H9 (cell line): Measurements from ENCODE around the gene KCTD21. TPM values are rescaled to one million over a fixed set of nuclear protein-coding genes. Genes with fewer than 3 reads are reported as not detected.
A peak's percentile ranks its signal among the peaks of the same experiment; 100 is the strongest.

Source experiments
- DNase-seq: peaks from one replicate; pipeline ENCODE4 v3.0.0-alpha.2; 2017
- H2AFZ ChIP-seq: one replicate; pipeline ENCODE4 v1.6.1; 2013; ENCODE audit warnings: mild to moderate bottlenecking, low read length, control low read depth, moderate library complexity
- H2AK5ac ChIP-seq: 2 replicates; pipeline ENCODE4 v1.6.1; 2013; ENCODE audit warnings: low read length, control low read depth, mixed read lengths; ENCODE audit not compliant: insufficient read length
- H2BK120ac ChIP-seq: one replicate; pipeline ENCODE4 v1.6.1; 2013; ENCODE audit warnings: low read depth, mild to moderate bottlenecking, low read length, control low read depth, inconsistent platforms; ENCODE audit not compliant: poor library complexity, severe bottlenecking
- H2BK12ac ChIP-seq: 2 replicates; pipeline ENCODE4 v1.6.1; 2013; ENCODE audit warnings: low read length, control low read depth, mixed read lengths, low read depth; ENCODE audit not compliant: insufficient read length
- H2BK15ac ChIP-seq: 2 replicates; pipeline ENCODE4 v1.6.1; 2013; ENCODE audit warnings: low read depth, low read length, control low read depth
- H2BK20ac ChIP-seq: one replicate; pipeline ENCODE4 v1.6.1; 2013; ENCODE audit warnings: low read depth, mild to moderate bottlenecking, low read length, control low read depth, inconsistent platforms; ENCODE audit not compliant: poor library complexity, severe bottlenecking
- H2BK5ac ChIP-seq: 2 replicates; pipeline ENCODE4 v1.6.1; 2013; ENCODE audit warnings: low read length, control low read depth, mixed read lengths; ENCODE audit not compliant: insufficient read length
- H3K14ac ChIP-seq: 2 replicates; pipeline ENCODE4 v1.6.1; 2013; ENCODE audit warnings: low read length, control low read depth; ENCODE audit not compliant: insufficient read depth
- H3K18ac ChIP-seq: 2 replicates; pipeline ENCODE4 v1.6.1; 2013; ENCODE audit warnings: low read depth, mild to moderate bottlenecking, mixed read lengths, low read length, control low read depth; ENCODE audit not compliant: insufficient read length
- H3K23ac ChIP-seq: 2 replicates; pipeline ENCODE4 v1.6.1; 2013; ENCODE audit warnings: low read length, control low read depth, mixed read lengths, low read depth; ENCODE audit not compliant: insufficient read length
- H3K23me2 ChIP-seq: 2 replicates; pipeline ENCODE4 v1.6.1; 2013; ENCODE audit warnings: low read depth, mild to moderate bottlenecking, mixed read lengths, low read length, control low read depth; ENCODE audit not compliant: insufficient read length, poor library complexity, severe bottlenecking
- H3K27ac ChIP-seq: 2 replicates; pipeline ENCODE4 v1.5.1; 2013; ENCODE audit warnings: low read length, control low read depth, mixed read lengths, low read depth; ENCODE audit not compliant: insufficient read length
- H3K27me3 ChIP-seq: 2 replicates; pipeline ENCODE4 v1.6.1; 2013; ENCODE audit warnings: low read length, control low read depth, inconsistent platforms; ENCODE audit not compliant: insufficient read depth
- H3K4ac ChIP-seq: 2 replicates; pipeline ENCODE4 v1.6.1; 2013; ENCODE audit warnings: low read depth, mild to moderate bottlenecking, control low read depth, inconsistent platforms, low read length, moderate library complexity
- H3K4me1 ChIP-seq: 2 replicates; pipeline ENCODE4 v1.6.1; 2013; ENCODE audit warnings: low read length, control low read depth, inconsistent platforms; ENCODE audit not compliant: insufficient read depth
- H3K4me2 ChIP-seq: 2 replicates; pipeline ENCODE4 v1.6.1; 2013; ENCODE audit warnings: low read length, control low read depth, mixed read lengths; ENCODE audit not compliant: insufficient read length, insufficient read depth
- H3K56ac ChIP-seq: 2 replicates; pipeline ENCODE4 v1.6.1; 2013; ENCODE audit warnings: low read depth, mild to moderate bottlenecking, mixed read lengths, low read length, control low read depth; ENCODE audit not compliant: insufficient read length
- H3K79me1 ChIP-seq: 2 replicates; pipeline ENCODE4 v1.6.1; 2013; ENCODE audit warnings: low read depth, mild to moderate bottlenecking, moderate library complexity, low read length, control low read depth, inconsistent platforms; ENCODE audit not compliant: insufficient read depth, poor library complexity, severe bottlenecking
- H3K79me2 ChIP-seq: 2 replicates; pipeline ENCODE4 v1.6.1; 2013; ENCODE audit warnings: low read length, control low read depth, inconsistent platforms; ENCODE audit not compliant: insufficient read depth
- H3K9ac ChIP-seq: 2 replicates; pipeline ENCODE4 v1.6.1; 2013; ENCODE audit warnings: low read length, control low read depth, mixed read lengths; ENCODE audit not compliant: insufficient read length; ENCODE audit errors: extremely low read depth
- H3K9me3 ChIP-seq: one replicate; pipeline ENCODE4 v1.6.1; 2013; ENCODE audit warnings: low read depth, low read length, inconsistent platforms; ENCODE audit not compliant: control insufficient read depth
- H3T11ph ChIP-seq: one replicate; pipeline ENCODE4 v1.6.1; 2013; ENCODE audit warnings: mild to moderate bottlenecking, low read length, control low read depth, inconsistent platforms
- H4K20me1 ChIP-seq: one replicate; pipeline ENCODE4 v1.6.1; 2013; ENCODE audit not compliant: control insufficient read depth, insufficient read length, insufficient read depth
- H4K5ac ChIP-seq: 2 replicates; pipeline ENCODE4 v1.6.1; 2013; ENCODE audit warnings: low read depth, mild to moderate bottlenecking, mixed read lengths, low read length, control low read depth; ENCODE audit not compliant: insufficient read length
- H4K8ac ChIP-seq: replicated peaks from 2 replicates; pipeline ENCODE4 v1.6.1; 2013; ENCODE audit warnings: low read length, control low read depth, mixed read lengths, low read depth; ENCODE audit not compliant: insufficient read length
- H4K91ac ChIP-seq: 2 replicates; pipeline ENCODE4 v1.6.1; 2013; ENCODE audit warnings: low read depth, mild to moderate bottlenecking, moderate library complexity, mixed read lengths, low read length, control low read depth; ENCODE audit not compliant: insufficient read length
- H3K27ac Mint-ChIP-seq, 3 experiments: 2 replicates in 2 of 3; 3 replicates in 1 of 3; pipeline ENCODE4 v1.8.0; 2020 to 2021; ENCODE audit warnings: mixed read lengths in 3 of 3, mild to moderate bottlenecking in 1 of 3, moderate library complexity in 1 of 3
- H3K27me3 Mint-ChIP-seq: 2 replicates; pipeline ENCODE4 v1.8.0; 2021; ENCODE audit warnings: low read depth, mild to moderate bottlenecking, moderate library complexity, mixed read lengths
- H3K36me3 Mint-ChIP-seq, 3 experiments: 2 replicates in 2 of 3; 3 replicates in 1 of 3; pipeline ENCODE4 v1.8.0; 2020 to 2021; ENCODE audit warnings: low read depth in 3 of 3, mixed read lengths in 3 of 3; ENCODE audit not compliant: insufficient read depth in 1 of 3
- H3K4me1 Mint-ChIP-seq, 2 experiments: 2 replicates each; pipeline ENCODE4 v1.8.0; 2020; ENCODE audit warnings: mixed read lengths in 2 of 2
- H3K4me3 Mint-ChIP-seq, 2 experiments: 2 replicates in 1 of 2; 3 replicates in 1 of 2; pipeline ENCODE4 v1.8.0; 2020 to 2021; ENCODE audit warnings: mild to moderate bottlenecking in 2 of 2, mixed read lengths in 2 of 2, moderate library complexity in 1 of 2
- H3K9me3 Mint-ChIP-seq, 2 experiments: 2 replicates in 1 of 2; 3 replicates in 1 of 2; pipeline ENCODE4 v1.8.0; 2020; ENCODE audit warnings: mild to moderate bottlenecking in 2 of 2, mixed read lengths in 2 of 2, moderate library complexity in 1 of 2
- WGBS: extraction: QIAGEN DNeasy Blood & Tissue Kit; methylation state at CpG from one replicate; pipeline ENCODE4 v1.1.7; 2013; ENCODE audit warnings: missing lambda C conversion rate, low lambda C conversion rate, mixed read lengths; ENCODE audit not compliant: insufficient read length; ENCODE audit errors: extremely low coverage; 5-methylcytosine and 5-hydroxymethylcytosine counted together
- total RNA-seq: library from RNA; stranded (reverse); gene quantifications from 2 replicates; pipeline ENCODE4 v1.2.1, GENCODE V29; 2021
- TF ChIP-seq, protein P1 (sequence below): fragments of 200-600 bp; sonication (generic); conservative IDR thresholded peaks from 3 replicates; pipeline ENCODE4 v1.8.0; 2021; ENCODE audit warnings: antibody characterized with exemption, mild to moderate bottlenecking

KCTD21 gene
- total RNA-seq, 1 experiment from 2014 or later, result 4.0 TPM

DNA sequence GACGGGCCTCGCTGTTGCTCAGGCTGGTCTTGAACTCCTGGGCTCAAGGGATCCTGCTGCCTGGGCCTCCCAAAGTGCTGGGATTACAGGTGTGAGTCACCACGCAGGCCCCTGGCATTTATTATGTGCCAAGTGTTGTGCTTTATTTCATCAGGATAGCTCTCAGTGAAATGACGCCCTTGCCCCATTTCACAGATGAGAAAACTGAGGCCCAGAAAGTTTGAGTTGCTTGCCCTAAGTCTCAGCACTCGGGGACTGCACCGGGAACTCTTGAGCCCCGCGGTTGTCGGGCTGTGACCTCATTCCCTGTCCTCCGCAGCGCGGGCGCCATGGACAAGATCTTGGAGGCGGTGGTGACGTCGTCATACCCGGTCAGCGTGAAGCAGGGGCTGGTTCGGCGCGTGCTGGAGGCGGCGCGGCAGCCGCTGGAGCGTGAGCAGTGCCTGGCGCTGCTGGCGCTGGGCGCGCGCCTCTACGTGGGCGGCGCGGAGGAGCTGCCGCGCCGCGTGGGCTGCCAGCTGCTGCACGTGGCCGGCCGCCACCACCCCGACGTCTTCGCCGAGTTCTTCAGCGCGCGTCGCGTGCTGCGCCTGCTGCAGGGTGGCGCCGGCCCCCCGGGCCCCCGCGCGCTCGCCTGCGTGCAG lies 7.6 kb upstream of the KCTD21 start:
- H3K27me3 Mint-ChIP-seq, result no peaks in the 10 kb centered on the region
- 0 out of 5 replicates have a peak overlapping the region, but pooled peaks of 1 of the 2 experiments have one; percentile 53 for H3K4me3 Mint-ChIP-seq
- H3K9me3 ChIP-seq, result no peaks in the 10 kb centered on the region
- no peak overlapping the region for H2BK120ac ChIP-seq
- H3K56ac ChIP-seq, result no peak overlapping the region
- H3T11ph ChIP-seq, result no peak overlapping the region
- H3K14ac ChIP-seq, result no peak overlapping the region
- H3K27ac ChIP-seq, result no peak overlapping the region
- no peak overlapping the region for H2AFZ ChIP-seq
- H2BK12ac ChIP-seq, result no peak overlapping the region
- H3K4me1 Mint-ChIP-seq, result no peaks in the 10 kb centered on the region
- H4K8ac ChIP-seq, result no peak overlapping the region
- H3K27me3 ChIP-seq, result no peaks in the 10 kb centered on the region
- no peak overlapping the region for H3K23ac ChIP-seq
- H3K4ac ChIP-seq, result no peak overlapping the region
- H3K79me2 ChIP-seq, result no peaks in the 10 kb centered on the region
- no peak overlapping the region for H3K4me2 ChIP-seq
- no peak overlapping the region for H2BK20ac ChIP-seq
- H3K9ac ChIP-seq, result no peak overlapping the region
- H4K20me1 ChIP-seq, result no peaks in the 10 kb centered on the region
- no peak overlapping the region for H2BK5ac ChIP-seq
- H2AK5ac ChIP-seq, result no peak overlapping the region
- peaks cover 0 to 7% (median 0%) of the 10 kb centered on the region in 3 experiments; a peak in 3 of 7 replicates for H3K36me3 Mint-ChIP-seq
- no peaks in the 10 kb centered on the region for H3K23me2 ChIP-seq
- no peaks in the 10 kb centered on the region; a peak in 1 of 5 replicates for H3K9me3 Mint-ChIP-seq
- no peak overlapping the region for H2BK15ac ChIP-seq
- no peak overlapping the region for H3K27ac Mint-ChIP-seq
- H3K79me1 ChIP-seq, result no peaks in the 10 kb centered on the region
- no peak overlapping the region for H4K5ac ChIP-seq
- H3K4me1 ChIP-seq, result no peaks in the 10 kb centered on the region
- H3K18ac ChIP-seq, result no peak overlapping the region
- TF ChIP-seq, protein P1, sequence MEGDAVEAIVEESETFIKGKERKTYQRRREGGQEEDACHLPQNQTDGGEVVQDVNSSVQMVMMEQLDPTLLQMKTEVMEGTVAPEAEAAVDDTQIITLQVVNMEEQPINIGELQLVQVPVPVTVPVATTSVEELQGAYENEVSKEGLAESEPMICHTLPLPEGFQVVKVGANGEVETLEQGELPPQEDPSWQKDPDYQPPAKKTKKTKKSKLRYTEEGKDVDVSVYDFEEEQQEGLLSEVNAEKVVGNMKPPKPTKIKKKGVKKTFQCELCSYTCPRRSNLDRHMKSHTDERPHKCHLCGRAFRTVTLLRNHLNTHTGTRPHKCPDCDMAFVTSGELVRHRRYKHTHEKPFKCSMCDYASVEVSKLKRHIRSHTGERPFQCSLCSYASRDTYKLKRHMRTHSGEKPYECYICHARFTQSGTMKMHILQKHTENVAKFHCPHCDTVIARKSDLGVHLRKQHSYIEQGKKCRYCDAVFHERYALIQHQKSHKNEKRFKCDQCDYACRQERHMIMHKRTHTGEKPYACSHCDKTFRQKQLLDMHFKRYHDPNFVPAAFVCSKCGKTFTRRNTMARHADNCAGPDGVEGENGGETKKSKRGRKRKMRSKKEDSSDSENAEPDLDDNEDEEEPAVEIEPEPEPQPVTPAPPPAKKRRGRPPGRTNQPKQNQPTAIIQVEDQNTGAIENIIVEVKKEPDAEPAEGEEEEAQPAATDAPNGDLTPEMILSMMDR, result no peak
- H4K91ac ChIP-seq, result no peak overlapping the region
- whole genome bisulfite sequencing, result no CpG with 5 or more reads among the region's 60 CpGs
- DNase-seq, result no peak
